ENCODE results near the gene VAT1. TPM values are rescaled to one million over a fixed set of nuclear protein-coding genes. Genes with fewer than 3 reads are reported as not detected.
A peak's percentile ranks its signal among the peaks of the same experiment; 100 is the strongest.

Gene VAT1
- total RNA-seq, 1 donor from 2014 or later: 17.9 TPM

DNA sequence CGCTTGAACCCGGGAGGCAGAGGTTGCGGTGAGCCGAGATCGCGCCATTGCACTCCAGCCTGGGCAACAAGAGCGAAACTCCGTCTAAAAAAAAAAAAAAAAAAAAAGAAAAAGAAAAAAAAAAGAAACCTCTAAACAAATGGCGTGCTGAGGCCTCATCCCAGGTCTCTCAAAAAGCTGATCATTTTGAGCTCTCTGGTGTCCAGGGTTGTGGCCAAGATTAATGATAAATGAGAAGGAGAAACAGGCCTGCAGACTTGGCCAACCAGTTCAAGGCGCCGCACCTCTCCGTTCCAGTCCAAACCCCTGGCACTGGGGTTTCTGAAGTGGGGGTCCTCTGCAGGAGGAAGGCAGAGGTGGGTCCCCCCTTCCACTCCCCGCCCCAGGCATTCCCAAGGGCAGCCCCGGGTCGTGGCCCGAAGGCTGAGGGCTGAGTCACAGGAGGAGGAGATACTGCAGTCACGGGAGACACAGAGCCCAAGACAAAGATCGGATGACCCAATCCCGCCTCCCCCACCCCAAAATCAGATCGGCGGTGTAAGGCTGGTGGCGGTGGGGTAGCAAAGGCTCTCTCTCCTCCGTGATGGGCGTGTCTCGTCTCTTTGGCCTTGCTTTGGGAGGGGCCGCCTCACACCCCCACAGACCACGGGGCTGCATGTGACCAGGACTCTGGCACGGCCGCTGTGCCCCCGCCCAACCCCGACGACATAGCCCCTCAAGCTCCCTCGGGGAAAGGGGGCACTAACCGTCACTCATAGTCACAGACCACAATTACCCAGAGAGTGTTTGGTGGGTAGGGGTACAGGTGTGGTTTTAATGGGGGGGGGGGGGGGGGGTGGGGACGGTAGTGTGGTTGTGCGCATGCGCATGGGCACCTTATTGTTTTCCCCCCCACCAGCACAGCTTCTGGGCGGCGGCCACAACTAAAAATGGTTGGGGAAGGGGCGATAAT, 1.1 kb downstream of the VAT1 start:
- peak overlapping the region; percentile 66 for H3K27ac Mint-ChIP-seq
- no peaks in the 10 kb centered on the region for H3K36me3 Mint-ChIP-seq (ENCODE audit: low read depth)
- peak; percentile 67 for DNase-seq
- peaks cover 32% of the 10 kb centered on the region for H3K4me1 Mint-ChIP-seq
- intact Hi-C loops (cut with micrococcal nuclease): loop anchor here (5.0 to 10.0 kb wide), 3 partner anchors 104 to 294 kb away; partner anchors contain the start of genes BRCA1 and TMEM106A
- peaks cover 14% of the 10 kb centered on the region for H3K27me3 Mint-ChIP-seq
- no peaks in the 10 kb centered on the region for H3K9me3 Mint-ChIP-seq
- H3K4me3 Mint-ChIP-seq: peak overlapping the region; percentile 88

GRCh38 chr17:43020030-43020621, 2.1 kb downstream of the VAT1 start:
- no peaks in the 10 kb centered on the region for H3K9me3 Mint-ChIP-seq
- peaks cover 2% of the 10 kb centered on the region for H3K36me3 Mint-ChIP-seq (ENCODE audit: low read depth)
- H3K4me1 Mint-ChIP-seq: peaks cover 28% of the 10 kb centered on the region
- H3K4me3 Mint-ChIP-seq: peak overlapping the region; percentile 88
- peaks cover 9% of the 10 kb centered on the region for H3K27me3 Mint-ChIP-seq
- DNase-seq: no peak
- no peak overlapping the region for H3K27ac Mint-ChIP-seq
- intact Hi-C loops (cut with micrococcal nuclease): loop anchor here (5.0 to 10.0 kb wide), 3 partner anchors 105 to 295 kb away; partner anchors contain the start of genes BRCA1 and TMEM106A

- Mint-ChIP-seq H3K4me3 (peak overlapping the region; percentile 5), H3K36me3 (ENCODE audit: low read depth) (peaks cover 2% of the 10 kb centered on the region), H3K9me3 (no peaks in the 10 kb centered on the region), H3K27me3 (peaks cover 4% of the 10 kb centered on the region), H3K27ac (no peak overlapping the region), H3K4me1 (peaks cover 23% of the 10 kb centered on the region)
- DNase-seq: no peak
- intact Hi-C loops (cut with micrococcal nuclease): no loop called here
These were observed 2.8 kb downstream of the VAT1 start for GRCh38 chr17:43019418-43019817.

GRCh38 chr17:43018932-43019331, 3.3 kb downstream of the VAT1 start:
- intact Hi-C loops (cut with micrococcal nuclease): no loop called here
- no peaks in the 10 kb centered on the region for H3K9me3 Mint-ChIP-seq
- DNase-seq: no peak
- no peak overlapping the region for H3K4me3 Mint-ChIP-seq
- H3K4me1 Mint-ChIP-seq: peaks cover 21% of the 10 kb centered on the region
- H3K27ac Mint-ChIP-seq: no peak overlapping the region
- peaks cover 2% of the 10 kb centered on the region for H3K27me3 Mint-ChIP-seq
- H3K36me3 Mint-ChIP-seq (ENCODE audit: low read depth): peaks cover 7% of the 10 kb centered on the region

DNA sequence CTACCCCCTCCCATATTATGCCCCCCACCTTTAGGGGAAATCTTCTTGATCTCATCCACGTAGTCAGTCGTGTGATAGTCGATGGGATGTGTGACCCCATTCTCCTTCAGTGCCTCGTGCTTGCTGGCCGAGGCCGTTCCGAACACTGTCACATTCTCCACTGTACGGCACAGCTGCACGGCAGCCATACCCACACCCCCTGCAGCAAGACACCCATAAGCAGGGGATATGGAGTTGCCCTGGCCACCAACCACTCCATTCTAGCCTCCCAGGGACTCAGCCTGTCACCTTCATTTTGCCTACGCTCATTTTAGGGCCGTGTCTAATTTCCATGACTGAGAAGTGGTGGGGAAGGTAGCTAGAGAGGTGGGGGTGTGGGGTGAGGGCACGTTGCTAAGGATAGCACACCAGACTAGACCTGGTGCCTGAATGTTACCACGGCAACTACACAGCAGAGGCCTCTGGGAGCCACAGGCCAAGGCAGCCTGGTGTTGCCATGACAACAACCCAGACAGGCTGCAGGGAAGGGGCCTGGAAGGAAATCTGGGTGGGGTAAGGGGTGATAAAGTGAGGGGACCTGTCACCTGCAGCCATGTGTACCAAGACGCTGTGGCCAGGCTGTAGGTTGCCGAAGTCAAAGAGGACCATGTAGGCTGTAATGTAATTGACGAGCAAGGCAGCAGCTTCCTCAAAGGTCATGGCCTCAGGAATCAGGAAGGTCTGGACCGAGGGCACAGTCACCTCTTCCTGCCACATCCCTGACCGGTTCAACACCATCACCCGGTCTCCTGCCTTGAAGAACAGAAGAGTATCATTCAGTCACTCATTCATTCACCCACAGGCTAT, 4.0 kb downstream of the VAT1 start:
- Mint-ChIP-seq H3K36me3 (ENCODE audit: low read depth) (peaks cover 12% of the 10 kb centered on the region), H3K9me3 (no peaks in the 10 kb centered on the region), H3K4me3 (no peak overlapping the region), H3K4me1 (peaks cover 21% of the 10 kb centered on the region), H3K27me3 (peaks cover 2% of the 10 kb centered on the region), H3K27ac (no peak overlapping the region)
- DNase-seq: peak; percentile 83
- intact Hi-C loops (cut with micrococcal nuclease): no loop called here

- Mint-ChIP-seq H3K27ac (no peak overlapping the region), H3K36me3 (ENCODE audit: low read depth) (peaks cover 24% of the 10 kb centered on the region), H3K27me3 (peaks cover under 1% of the 10 kb centered on the region), H3K9me3 (no peaks in the 10 kb centered on the region), H3K4me1 (peaks cover 22% of the 10 kb centered on the region), H3K4me3 (no peak overlapping the region)
- intact Hi-C loops (cut with micrococcal nuclease): no loop called here
- DNase-seq: no peak
These were observed 6.0 kb downstream of the VAT1 start for GRCh38 chr17:43016216-43016615.

GRCh38 chr17:43015579-43015978, 6.6 kb downstream of the VAT1 start:
- intact Hi-C loops (cut with micrococcal nuclease): no loop called here
- H3K9me3 Mint-ChIP-seq: no peaks in the 10 kb centered on the region
- no peak overlapping the region for H3K4me3 Mint-ChIP-seq
- H3K27ac Mint-ChIP-seq: no peak overlapping the region
- H3K4me1 Mint-ChIP-seq: peaks cover 20% of the 10 kb centered on the region
- no peak for DNase-seq
- H3K27me3 Mint-ChIP-seq: no peaks in the 10 kb centered on the region
- peaks cover 26% of the 10 kb centered on the region for H3K36me3 Mint-ChIP-seq (ENCODE audit: low read depth)

DNA sequence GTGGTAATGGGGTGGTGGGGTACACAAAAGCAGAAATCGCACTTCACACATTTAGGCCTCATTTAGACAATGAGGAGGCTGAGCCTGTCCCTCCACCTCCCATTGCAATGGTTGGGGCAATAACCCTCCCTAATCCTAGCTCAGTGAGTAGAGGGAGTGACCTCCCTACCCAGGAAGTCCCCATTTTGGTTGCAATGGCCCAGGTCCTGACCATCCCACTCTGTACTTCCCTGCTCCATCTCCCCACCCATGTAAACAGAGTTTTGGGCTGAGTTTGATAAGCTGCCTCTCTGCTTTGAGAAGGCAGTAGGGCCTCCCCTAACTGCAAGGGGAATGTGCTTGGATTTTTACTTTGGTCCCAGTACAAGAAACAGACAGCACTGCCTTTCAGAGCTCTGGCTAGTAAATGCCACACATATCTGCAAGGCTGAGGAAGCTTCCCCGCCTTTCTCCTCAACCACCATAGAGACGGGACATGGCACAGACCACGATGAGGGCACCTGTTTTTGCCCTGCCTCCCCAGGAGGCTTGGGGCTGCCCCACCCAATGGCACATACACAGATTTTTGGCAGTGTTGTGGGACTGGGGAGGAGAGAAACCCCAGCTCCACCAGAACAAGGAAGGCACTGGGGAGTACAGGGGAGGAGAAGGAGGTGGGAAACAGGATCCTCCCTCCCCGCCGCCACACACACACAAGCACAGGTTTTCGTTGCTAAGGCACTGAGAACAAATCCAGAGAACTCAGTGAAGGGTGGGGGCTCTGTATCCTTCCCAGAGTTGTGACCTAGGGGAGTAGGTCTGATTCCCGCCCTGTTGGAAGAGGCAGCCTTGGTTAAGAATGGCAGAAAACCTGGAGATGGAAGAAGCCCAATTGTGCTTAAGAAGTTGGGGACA, 7.3 kb downstream of the VAT1 start:
- intact Hi-C loops (cut with micrococcal nuclease): no loop called here
- no peak overlapping the region for H3K4me3 Mint-ChIP-seq
- no peaks in the 10 kb centered on the region for H3K9me3 Mint-ChIP-seq
- H3K27ac Mint-ChIP-seq: peak overlapping the region; percentile 20
- no peak for DNase-seq
- no peaks in the 10 kb centered on the region for H3K27me3 Mint-ChIP-seq
- peaks cover 25% of the 10 kb centered on the region for H3K4me1 Mint-ChIP-seq
- peaks cover 28% of the 10 kb centered on the region for H3K36me3 Mint-ChIP-seq (ENCODE audit: low read depth)

DNA sequence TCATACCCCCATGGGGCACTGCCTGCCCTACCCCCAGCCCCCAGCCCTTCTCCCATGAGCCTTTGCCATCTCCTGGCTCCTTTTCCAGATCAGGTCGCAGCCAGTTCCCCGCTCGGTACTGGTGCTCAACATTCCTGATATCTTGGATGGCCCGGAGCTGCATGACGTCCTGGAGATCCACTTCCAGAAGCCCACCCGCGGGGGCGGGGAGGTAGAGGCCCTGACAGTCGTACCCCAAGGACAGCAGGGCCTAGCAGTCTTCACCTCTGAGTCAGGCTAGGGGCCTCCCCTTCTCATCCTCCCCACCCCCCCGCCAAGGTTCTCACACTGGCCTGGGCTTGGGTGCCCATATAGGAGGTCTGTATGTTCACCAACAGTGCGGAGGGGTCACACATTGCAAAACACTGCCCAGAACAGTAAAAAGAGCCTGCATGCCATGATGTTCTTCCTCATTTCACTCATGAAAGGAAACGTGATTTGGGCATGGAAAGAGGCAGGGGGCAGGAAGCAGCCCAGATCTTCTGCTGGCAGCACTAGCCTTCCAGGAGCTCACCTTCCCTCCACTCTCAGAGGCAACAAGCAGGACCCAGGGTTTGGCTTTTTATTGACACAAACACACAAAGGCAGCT, 8.1 kb downstream of the VAT1 start:
- intact Hi-C loops (cut with micrococcal nuclease): no loop called here
- Mint-ChIP-seq H3K27me3 (no peaks in the 10 kb centered on the region), H3K36me3 (ENCODE audit: low read depth) (peaks cover 28% of the 10 kb centered on the region), H3K4me1 (peaks cover 19% of the 10 kb centered on the region), H3K4me3 (no peak overlapping the region), H3K9me3 (no peaks in the 10 kb centered on the region), H3K27ac (peak overlapping the region; percentile 20)
- DNase-seq: no peak

GRCh38 chr17:43013296-43013695, 8.9 kb downstream of the VAT1 start:
- H3K4me3 Mint-ChIP-seq: no peak overlapping the region
- no peak overlapping the region for H3K27ac Mint-ChIP-seq
- H3K36me3 Mint-ChIP-seq (ENCODE audit: low read depth): peaks cover 28% of the 10 kb centered on the region
- intact Hi-C loops (cut with micrococcal nuclease): no loop called here
- DNase-seq: no peak
- H3K27me3 Mint-ChIP-seq: no peaks in the 10 kb centered on the region
- peaks cover 16% of the 10 kb centered on the region for H3K4me1 Mint-ChIP-seq
- H3K9me3 Mint-ChIP-seq: no peaks in the 10 kb centered on the region

- Mint-ChIP-seq H3K9me3 (no peaks in the 10 kb centered on the region), H3K27me3 (no peaks in the 10 kb centered on the region), H3K4me3 (no peak overlapping the region), H3K27ac (no peak overlapping the region), H3K4me1 (peaks cover 16% of the 10 kb centered on the region), H3K36me3 (ENCODE audit: low read depth) (peaks cover 28% of the 10 kb centered on the region)
- intact Hi-C loops (cut with micrococcal nuclease): no loop called here
- DNase-seq: no peak
These were observed 10.3 kb downstream of the VAT1 start for GRCh38 chr17:43011728-43012472.

GRCh38 chr17:43010667-43011308, 11.4 kb downstream of the VAT1 start:
- Mint-ChIP-seq H3K36me3 (ENCODE audit: low read depth) (peaks cover 33% of the 10 kb centered on the region), H3K27me3 (no peaks in the 10 kb centered on the region), H3K4me1 (peaks cover 22% of the 10 kb centered on the region), H3K9me3 (no peaks in the 10 kb centered on the region), H3K4me3 (no peak overlapping the region), H3K27ac (peak overlapping the region; percentile 16)
- no peak for DNase-seq
- intact Hi-C loops (cut with micrococcal nuclease): no loop called here
